K562 (cell line): ENCODE measurements around the gene GBF1.

Experiments used
- CXXC5 ChIP-seq: fragments of 250-450 bp; sonication (Bioruptor Pico); IDR thresholded peaks from 2 replicates; pipeline ENCODE4 v1.8.0; 2022; ENCODE audit warnings: inconsistent platforms, mild to moderate bottlenecking, moderate library complexity
- ELF4 ChIP-seq: fragments of 450-650 bp; formaldehyde crosslinking; IDR thresholded peaks from 2 replicates; pipeline ENCODE4 v1.4.0; 2022; ENCODE audit warnings: missing genetic modification characterization
- MAFK ChIP-seq: IDR thresholded peaks from 2 replicates; pipeline ENCODE4 v1.6.1; 2011; ENCODE audit warnings: low read length, improper control_type of control experiment
- TAF1 ChIP-seq: IDR thresholded peaks from 2 replicates; pipeline ENCODE4 v1.6.1; 2011; ENCODE audit warnings: mild to moderate bottlenecking, low read length, moderate library complexity; ENCODE audit not compliant: insufficient read depth, control insufficient read depth, severe bottlenecking; ENCODE audit errors: extremely low read depth
- YY1 ChIP-seq, 3 experiments: IDR thresholded peaks; 2 replicates each; pipeline ENCODE4 v1.6.1; 2011; ENCODE audit warnings: low read length in 2 of 3, mild to moderate bottlenecking in 2 of 3, moderate library complexity in 2 of 3, borderline replicate concordance in 1 of 3, control low read depth in 1 of 3, low read depth in 1 of 3; ENCODE audit not compliant: insufficient read depth in 3 of 3, insufficient replicate concordance in 2 of 3, control insufficient read depth in 1 of 3, insufficient read length in 1 of 3; ENCODE audit errors: extremely low read depth in 1 of 3
- ZBTB12 ChIP-seq: fragments of 250-450 bp; sonication (Bioruptor Pico); IDR thresholded peaks from 2 replicates; pipeline ENCODE4 v1.4.0; 2020
- ZNF23 ChIP-seq: fragments of 250-450 bp; sonication (Bioruptor Pico); IDR thresholded peaks from 2 replicates; pipeline ENCODE4 v1.4.0; 2020; ENCODE audit warnings: mild to moderate bottlenecking
- ZNF3 ChIP-seq: fragments of 250-450 bp; sonication (Bioruptor Pico); IDR thresholded peaks from 2 replicates; pipeline ENCODE4 v1.5.0; 2021; ENCODE audit warnings: mild to moderate bottlenecking, moderate library complexity
- ZNF445 ChIP-seq: fragments of 250-450 bp; sonication (Bioruptor Pico); IDR thresholded peaks from 2 replicates; pipeline ENCODE4 v1.4.0; 2020; ENCODE audit warnings: low read depth, mild to moderate bottlenecking, moderate library complexity
- ZNF707 ChIP-seq: fragments of 250-450 bp; sonication (Bioruptor Pico); conservative IDR thresholded peaks from 2 replicates; pipeline ENCODE4 v1.8.0; 2022; ENCODE audit warnings: inconsistent platforms, mild to moderate bottlenecking, moderate library complexity
- ZSCAN32 ChIP-seq: fragments of 450-650 bp; formaldehyde crosslinking; IDR thresholded peaks from 2 replicates; pipeline ENCODE4 v1.4.0; 2020; ENCODE audit warnings: mild to moderate bottlenecking, moderate library complexity

DNA sequence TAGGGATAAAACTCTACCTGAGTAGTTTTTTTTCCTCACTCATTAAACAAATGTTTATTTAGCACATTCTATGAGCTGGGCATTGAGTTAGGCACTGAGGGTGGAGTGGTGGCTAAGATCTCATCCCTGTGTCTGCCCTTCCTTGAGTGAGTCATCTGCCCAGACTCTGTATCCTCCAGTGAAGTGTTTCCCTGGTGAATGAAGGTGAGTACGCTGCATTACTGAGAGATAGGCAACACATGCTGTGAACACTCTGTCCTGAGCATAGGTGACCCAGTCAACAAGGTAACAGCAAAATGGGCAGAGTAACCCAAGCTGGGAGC, 9.8 kb upstream of the GBF1 start:
- TF ChIP-seq ZNF23 (CRISPR knock-in tag) (no peak), ZNF707 (CRISPR knock-in tag) (no peak), MAFK (no peak), YY1 (IDR thresholded peaks at IDR 0.05; ENCODE audit: borderline replicate concordance in 1 of 3, control insufficient read depth in 1 of 3, extremely low read depth in 1 of 3, insufficient read depth in 3 of 3, insufficient read length in 1 of 3, insufficient replicate concordance in 2 of 3, low read depth in 1 of 3, low read length in 2 of 3) (no peak), ZNF3 (CRISPR knock-in tag) (no peak), ZSCAN32 (no peak), ELF4 (CRISPR knock-in tag) (no peak), CXXC5 (no peak), TAF1 (no peak), ZNF445 (CRISPR knock-in tag) (no peak), ZBTB12 (CRISPR knock-in tag) (no peak)
